Panc1 (cell line): ENCODE data around the gene EIF3B. TPM values are rescaled to one million over a fixed set of nuclear protein-coding genes. Genes with fewer than 3 reads are reported as not detected.

Experiments used
- ATAC-seq: fragments of 200-7000 bp; cut with Tn5 transposase; 2 replicates; pipeline ENCODE4 v1.9.1; 2020; ENCODE audit warnings: mild to moderate bottlenecking, moderate library complexity
- BruUV-seq: library from RNA; stranded (reverse); fragments of 400-500 nt; replicated peaks from 2 replicates; lab custom pipeline; 2021; lab: Mats Ljungman, UMichigan
- CTCF ChIA-PET: fragments of 300-600 bp; sonication (Branson Sonifier 250); formaldehyde crosslinking; loops from one replicate; lab custom pipeline; 2022; ENCODE audit warnings: antibody characterized with exemption; lab: Charles Lee
- POLR2A ChIA-PET: fragments of 300-600 bp; sonication (Branson Sonifier 250); formaldehyde crosslinking; loops from one replicate; lab custom pipeline; 2022; ENCODE audit warnings: antibody characterized with exemption; lab: Charles Lee
- DNase-seq: peaks from one replicate; pipeline ENCODE4 v3.0.0-alpha.2; 2010; ENCODE audit warnings: low read depth, low spot score
- H3K27ac ChIP-seq: 2 replicates; pipeline ENCODE4 v1.5.1; 2011; ENCODE audit warnings: mild to moderate bottlenecking, low read length, inconsistent platforms
- H3K27me3 ChIP-seq: fragments of 200-500 bp; sonication (Bioruptor generic); 2 replicates; pipeline ENCODE4 v1.6.0; 2014; ENCODE audit warnings: low read length, inconsistent platforms; ENCODE audit not compliant: control insufficient read depth, insufficient read depth
- H3K36me3 ChIP-seq: fragments of 200-500 bp; sonication (Bioruptor generic); 2 replicates; pipeline ENCODE4 v1.5.1; 2014; ENCODE audit warnings: inconsistent platforms, mild to moderate bottlenecking, low read length, moderate library complexity; ENCODE audit not compliant: control insufficient read depth, insufficient read depth
- H3K4me1 ChIP-seq: 2 replicates; pipeline ENCODE4 v1.5.1; 2011; ENCODE audit warnings: inconsistent platforms, mild to moderate bottlenecking, low read length, moderate library complexity; ENCODE audit not compliant: control insufficient read depth, insufficient read depth
- H3K4me3 ChIP-seq, 2 experiments: 2 replicates each; pipeline ENCODE4 v1.5.1; 2011 to 2012; ENCODE audit warnings: low read depth in 2 of 2, low read length in 2 of 2, mild to moderate bottlenecking in 2 of 2, inconsistent platforms in 1 of 2, moderate library complexity in 1 of 2
- H3K9me3 ChIP-seq: fragments of 200-500 bp; sonication (Bioruptor generic); 2 replicates; pipeline ENCODE4 v1.5.1; 2014; ENCODE audit warnings: low read depth, mild to moderate bottlenecking, inconsistent platforms, low read length, moderate library complexity; ENCODE audit not compliant: control insufficient read depth, insufficient read depth
- CTCF ChIP-seq: fragments of 450-650 bp; IDR thresholded peaks from 2 replicates; pipeline ENCODE4 v1.5.1; 2017; ENCODE audit warnings: mild to moderate bottlenecking
- POLR2AphosphoS5 ChIP-seq: IDR thresholded peaks from 2 replicates; pipeline ENCODE4 v1.6.1; 2012; ENCODE audit warnings: mild to moderate bottlenecking, low read depth, low read length, moderate library complexity
- REST ChIP-seq, 2 experiments: IDR thresholded peaks; 2 replicates each; pipeline ENCODE4 v1.6.1; 2011 to 2012; ENCODE audit warnings: low read depth in 2 of 2, control low read depth in 1 of 2, low read length in 1 of 2, mild to moderate bottlenecking in 1 of 2, moderate library complexity in 1 of 2; ENCODE audit not compliant: insufficient read depth in 1 of 2
- SIN3A ChIP-seq: IDR thresholded peaks from 2 replicates; pipeline ENCODE4 v1.6.1; 2012; ENCODE audit warnings: low read depth, mild to moderate bottlenecking, low read length, moderate library complexity, borderline replicate concordance; ENCODE audit not compliant: insufficient read depth
- TCF7L2 ChIP-seq: IDR thresholded peaks from 2 replicates; pipeline ENCODE4 v1.6.1; 2011; ENCODE audit warnings: mild to moderate bottlenecking, low read depth, low read length, inconsistent platforms
- in situ Hi-C: cut with HindIII; loops from 2 replicates; pipeline ENCODE4 v1.10.0; 2016; ENCODE audit warnings: low sequenced_read_pairs, low pct_unique_long_range_greater_than_20kb
- intact Hi-C: fragments of 100-400 bp; cut with micrococcal nuclease; formaldehyde crosslinking; loops from one replicate; pipeline ENCODE4 v1.10.0; 2022; ENCODE audit not compliant: unreplicated experiment
- total RNA-seq: library from RNA; stranded (reverse); gene quantifications from one replicate; pipeline ENCODE4 v1.2.1, GENCODE V29; 2021; ENCODE audit not compliant: unreplicated experiment

The EIF3B gene
- total RNA-seq, 1 experiment from 2014 or later = 432 TPM

- BruUV-seq = no TSS peak
- ChIA-PET POLR2A (interaction anchor here (0.6 kb wide), 1 partner anchor 130 kb away, joined by 3 read pairs; no protein-coding TSS in a partner anchor), CTCF (no interaction called here)
- no peaks in the 10 kb centered on the region for H3K27me3 ChIP-seq
- TF ChIP-seq TCF7L2 (no peak), SIN3A (no peak), CTCF (no peak), REST (IDR thresholded peaks at IDR 0.05; ENCODE audit: insufficient read depth in 1 of 2, low read depth in 2 of 2, low read length in 1 of 2) (no peak), POLR2AphosphoS5 (no peak)
- intact Hi-C loops (no loop called here), in situ Hi-C loops (no loop called here)
- DNase-seq = no peak
- no peaks in the 10 kb centered on the region for H3K4me1 ChIP-seq
- no peaks in the 10 kb centered on the region for H3K9me3 ChIP-seq
- no peak overlapping the region for H3K27ac ChIP-seq
- ATAC-seq = no peak
- H3K4me3 ChIP-seq = no peak overlapping the region
- peaks cover 32% of the 10 kb centered on the region for H3K36me3 ChIP-seq
Observed at GRCh38 chr7:2379161-2379560, 24.5 kb downstream of the EIF3B start.

GRCh38 chr7:2379821-2380450, 25.3 kb downstream of the EIF3B start:
- H3K27me3 ChIP-seq = no peaks in the 10 kb centered on the region
- no TSS peak for BruUV-seq
- CTCF ChIA-PET = no interaction called here
- ATAC-seq = no peak
- H3K9me3 ChIP-seq = no peaks in the 10 kb centered on the region
- intact Hi-C loops = no loop called here
- DNase-seq = no peak
- POLR2A ChIA-PET = no interaction called here
- in situ Hi-C loops = no loop called here
- no peak overlapping the region for H3K27ac ChIP-seq
- no peak overlapping the region for H3K4me3 ChIP-seq
- no peaks in the 10 kb centered on the region for H3K4me1 ChIP-seq
- no peak for TF ChIP-seq CTCF
- no peak for TF ChIP-seq REST (IDR thresholded peaks at IDR 0.05; ENCODE audit: insufficient read depth in 1 of 2, low read depth in 2 of 2, low read length in 1 of 2)
- no peak for TF ChIP-seq POLR2AphosphoS5
- TF ChIP-seq SIN3A = no peak
- TF ChIP-seq TCF7L2 = no peak
- H3K36me3 ChIP-seq = peaks cover 25% of the 10 kb centered on the region
